ENCODE data around the gene ATG4D.
"Not testable (repeated sequence)": the region's sequence is repeated elsewhere in the genome, so short reads cannot be mapped to it uniquely, and the experiment has no call there.

Gene ATG4D

DNA sequence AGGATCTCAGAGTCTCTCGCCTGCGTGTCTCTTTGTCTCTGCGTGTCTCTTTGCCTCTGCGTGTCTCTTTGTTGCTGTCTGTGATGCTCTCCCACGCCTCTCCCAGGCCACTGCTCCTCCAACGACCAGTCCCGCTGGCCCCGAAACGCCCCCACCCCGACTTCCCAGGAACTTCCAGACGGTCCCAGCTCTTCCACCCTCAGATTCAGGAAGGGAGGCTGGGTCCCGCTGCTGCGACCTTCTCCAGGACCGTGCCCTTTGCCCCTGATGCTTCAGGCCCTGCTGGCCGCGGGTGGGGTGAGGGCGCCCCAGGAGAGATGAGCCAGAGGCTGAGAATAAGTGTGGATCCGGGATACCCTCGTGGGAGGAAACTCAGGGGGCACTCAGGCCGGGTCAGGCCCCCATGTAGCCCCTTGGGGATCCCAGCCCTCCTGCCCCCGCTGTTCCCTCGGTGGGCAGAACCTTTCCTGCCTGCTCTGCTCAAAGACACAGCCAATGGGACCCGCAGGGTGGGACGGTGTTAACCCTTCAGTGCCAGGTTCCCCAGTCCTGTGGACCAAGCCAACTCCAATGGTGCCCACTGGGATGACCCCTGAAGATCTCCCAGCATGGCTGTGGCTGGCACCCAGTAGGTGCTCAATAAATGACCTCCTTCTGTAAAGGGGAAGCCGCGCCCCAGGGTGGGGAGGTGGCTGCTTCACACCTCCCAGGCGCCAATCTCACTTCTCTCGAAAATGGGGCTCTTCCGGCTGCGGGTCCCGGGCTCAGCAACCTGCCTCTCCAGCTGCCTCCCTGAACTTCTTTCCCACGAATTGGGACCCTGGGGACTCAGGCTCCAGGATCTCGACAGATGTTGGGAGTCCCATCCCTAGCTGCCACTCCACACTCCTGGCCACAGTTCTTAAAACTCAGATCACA lies 25.0 kb upstream of the ATG4D start:
- in situ Hi-C loops (cut with MboI; ENCODE audit: low sequenced_read_pairs), result no loop called here

DNA sequence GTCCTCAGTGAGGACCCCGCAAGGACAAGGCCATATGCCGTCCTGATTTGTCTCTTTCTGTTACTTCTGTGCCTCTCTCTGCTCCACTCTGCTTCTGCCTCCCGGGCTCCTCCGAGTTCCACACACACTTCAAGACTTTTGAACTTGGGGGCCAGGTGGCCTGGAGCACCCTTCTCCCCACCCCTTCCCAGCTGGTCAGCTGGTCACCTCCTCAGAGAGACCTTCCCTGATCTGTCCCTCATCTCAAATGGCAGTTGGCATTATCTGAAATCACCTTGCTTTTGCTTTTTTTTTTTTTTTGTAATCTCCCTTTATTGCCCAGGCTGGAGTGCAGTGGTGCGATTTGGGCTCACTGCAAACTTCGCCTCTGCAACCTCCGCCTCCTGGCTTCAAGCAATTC lies 24.3 kb upstream of the ATG4D start:
- in situ Hi-C loops (cut with MboI; ENCODE audit: low sequenced_read_pairs), result no loop called here

DNA sequence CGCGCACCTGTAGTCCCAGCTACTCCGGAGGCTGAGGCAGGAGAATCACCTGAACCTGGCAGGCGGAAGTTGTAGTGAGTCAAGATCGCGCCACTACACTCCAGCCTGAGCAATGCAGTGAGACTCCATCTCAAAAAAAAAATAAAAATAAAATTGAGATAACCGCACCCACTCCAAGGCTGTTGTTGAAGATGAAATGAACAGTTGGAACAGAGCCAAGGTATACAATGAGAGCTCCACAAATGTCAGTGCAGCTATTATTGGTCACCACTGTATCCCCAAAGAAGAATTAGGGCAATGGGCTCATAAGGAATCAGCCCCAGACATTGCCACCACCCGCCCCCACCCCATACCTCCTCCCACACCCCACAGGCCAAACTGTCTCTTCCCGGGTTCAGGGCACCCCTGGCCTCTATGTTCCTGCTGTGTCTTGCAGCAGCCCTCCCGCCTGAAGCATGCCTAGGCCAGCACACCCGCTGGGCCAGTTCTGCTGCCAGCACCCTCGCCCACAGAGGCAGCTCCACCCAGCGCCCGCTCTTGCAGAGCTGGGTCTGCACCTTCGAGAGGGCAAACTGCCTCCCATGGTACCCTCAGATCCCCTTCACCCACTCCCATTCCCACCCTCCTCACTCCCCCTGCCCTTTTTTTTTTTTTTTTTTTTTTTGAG lies 22.9 kb upstream of the ATG4D start:
- in situ Hi-C loops (cut with MboI; ENCODE audit: low sequenced_read_pairs), result no loop called here

DNA sequence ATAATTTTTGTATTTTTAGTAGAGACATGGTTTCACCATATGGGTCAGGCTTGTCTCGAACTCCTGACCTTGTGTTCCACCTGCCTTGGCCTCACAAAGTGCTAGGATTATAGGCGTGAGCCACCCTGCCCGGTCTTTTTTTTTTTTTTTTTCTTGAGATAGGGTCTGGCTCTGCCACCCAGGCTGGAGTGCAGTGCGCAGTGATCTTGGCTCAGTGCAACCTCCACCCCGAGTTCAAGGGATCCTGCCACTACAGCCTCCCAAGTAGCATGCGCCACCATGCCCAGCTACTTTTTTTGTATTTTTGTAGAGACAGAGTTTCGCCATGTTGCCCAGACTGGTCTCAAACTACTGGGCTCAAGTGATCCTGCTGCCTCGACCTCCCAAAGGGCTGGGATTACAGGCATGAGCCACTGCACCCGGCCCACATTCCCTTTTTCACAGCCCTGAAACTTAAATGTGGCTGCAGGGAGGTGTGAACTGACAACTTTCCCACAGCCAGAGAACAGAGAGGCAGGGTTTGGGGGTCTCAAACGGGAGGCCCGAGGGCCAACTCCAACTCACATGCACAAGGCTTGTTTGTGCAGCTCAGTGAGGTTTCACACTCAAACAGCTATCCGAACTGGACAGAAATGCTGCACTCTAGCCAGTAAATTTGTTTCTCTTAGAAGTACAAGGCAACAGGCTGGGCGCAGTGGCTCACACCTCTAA lies 22.1 kb upstream of the ATG4D start:
- in situ Hi-C loops (cut with MboI; ENCODE audit: low sequenced_read_pairs), result no loop called here

DNA sequence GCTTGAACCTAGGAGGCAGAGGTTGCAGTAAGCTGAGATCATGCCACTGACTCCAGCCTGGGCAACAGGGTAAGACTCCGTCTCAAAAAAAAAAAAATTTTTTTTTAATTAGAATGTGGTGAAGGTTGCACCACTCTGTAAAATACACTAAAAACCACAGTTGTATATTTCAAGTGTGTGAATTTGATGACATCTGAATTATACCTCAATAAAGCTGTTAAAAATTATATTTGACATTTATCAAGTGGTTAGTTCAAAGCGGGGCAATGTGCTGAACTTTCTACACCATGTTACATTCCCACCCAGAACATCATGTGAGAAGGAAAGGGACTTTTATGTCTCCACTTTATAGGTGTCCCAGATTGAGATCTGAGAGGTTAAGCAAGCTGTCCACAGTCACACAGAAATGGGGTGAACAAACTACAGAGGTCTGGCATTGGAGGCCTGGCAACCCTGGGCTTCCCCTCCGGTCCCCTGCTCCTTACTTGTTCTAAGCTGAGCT lies 20.5 kb upstream of the ATG4D start:
- in situ Hi-C loops (cut with MboI; ENCODE audit: low sequenced_read_pairs), result no loop called here

DNA sequence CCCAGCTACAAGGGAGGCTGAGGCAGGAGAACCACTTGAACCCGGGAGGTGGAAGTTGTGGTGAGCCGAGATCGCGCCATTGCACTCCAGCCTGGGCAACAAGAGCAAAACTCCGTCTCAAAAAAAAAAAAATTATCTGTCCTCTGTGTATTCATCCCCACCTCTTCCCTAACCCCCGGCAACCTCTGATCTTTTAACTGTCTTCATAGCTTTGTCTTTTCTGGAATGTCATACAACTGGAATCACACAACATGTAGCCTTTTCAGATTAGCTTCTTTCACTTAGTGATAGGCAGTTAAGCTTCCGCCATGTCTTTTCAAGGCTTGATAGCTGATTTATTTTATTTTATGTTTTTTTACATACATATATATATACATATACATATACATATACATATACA lies 18.1 kb upstream of the ATG4D start:
- in situ Hi-C loops (cut with MboI; ENCODE audit: low sequenced_read_pairs), result no loop called here

DNA sequence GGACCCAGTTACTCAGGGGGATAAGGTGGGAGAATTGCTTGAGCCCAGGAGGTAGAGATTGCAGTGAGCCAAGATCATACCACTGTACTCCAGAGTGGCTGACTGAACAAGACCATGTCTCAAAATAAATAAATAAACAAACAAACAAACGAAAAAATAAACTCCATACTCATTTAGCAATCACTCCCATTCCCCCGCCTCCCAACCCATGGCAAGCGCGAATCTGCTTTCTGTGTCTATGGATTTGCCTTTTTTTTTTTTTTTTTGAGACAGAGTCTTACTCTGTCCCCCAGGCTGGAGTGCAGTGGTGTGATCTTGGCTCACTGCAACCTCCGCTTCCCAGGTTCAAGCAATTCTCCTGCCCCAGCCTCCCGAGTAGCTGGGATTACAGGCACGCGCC lies 16.8 kb upstream of the ATG4D start:
- in situ Hi-C loops (cut with MboI; ENCODE audit: low sequenced_read_pairs), result not testable (repeated sequence)

DNA sequence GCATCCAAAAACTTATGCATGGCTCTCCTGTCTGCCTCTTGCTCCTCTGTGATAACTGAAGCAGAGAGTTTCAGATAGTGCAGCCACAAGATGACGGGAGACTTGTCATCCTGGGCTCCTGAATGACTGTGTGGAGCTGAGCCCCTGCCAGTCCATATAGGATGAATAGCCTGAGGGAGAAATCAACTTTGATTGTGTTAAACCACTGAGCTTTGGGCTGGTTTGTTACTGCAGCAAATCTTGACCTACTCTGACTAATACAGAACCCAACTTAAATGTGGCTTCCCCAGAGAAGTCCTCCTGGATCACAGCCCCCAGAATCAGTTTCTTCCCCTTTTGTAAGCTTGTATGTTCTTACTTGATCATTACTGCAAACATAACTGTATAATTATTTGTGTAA lies 11.2 kb upstream of the ATG4D start:
- in situ Hi-C loops (cut with MboI; ENCODE audit: low sequenced_read_pairs), result no loop called here

DNA sequence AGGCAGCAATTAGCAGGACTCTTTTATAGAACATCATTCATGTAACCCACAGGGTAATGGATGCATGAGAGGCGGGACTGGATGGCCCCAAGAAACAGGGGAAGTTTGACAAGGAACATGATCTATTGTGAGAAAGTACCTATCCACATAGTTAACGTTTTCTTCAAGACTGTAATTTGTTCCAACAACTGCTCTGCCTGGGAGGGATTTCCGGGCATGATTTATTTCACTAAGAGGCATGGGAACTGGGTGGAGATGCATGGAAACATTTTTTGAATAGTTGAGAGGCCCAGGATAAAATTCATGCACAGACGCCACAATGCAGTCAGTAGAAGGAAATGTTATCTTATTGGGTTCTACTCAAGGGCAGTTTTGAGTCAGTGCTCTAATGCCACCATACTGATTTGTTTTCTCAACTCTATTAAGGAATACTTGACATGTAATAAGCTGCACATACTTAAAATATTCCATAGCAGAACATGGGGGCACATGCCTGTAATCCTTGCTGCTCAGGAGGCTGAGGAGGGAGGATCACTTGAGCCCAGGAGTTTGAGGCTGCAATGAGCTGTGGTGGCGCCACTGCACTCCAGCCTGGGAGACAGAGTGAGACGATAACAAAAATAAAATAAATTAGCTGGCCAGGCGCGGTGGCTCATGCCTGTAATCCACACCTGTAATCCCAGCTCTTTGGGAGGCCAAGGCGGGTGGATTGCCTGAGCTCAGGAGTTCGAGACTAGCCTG lies 9.9 kb upstream of the ATG4D start:
- in situ Hi-C loops (cut with MboI; ENCODE audit: low sequenced_read_pairs), result no loop called here

DNA sequence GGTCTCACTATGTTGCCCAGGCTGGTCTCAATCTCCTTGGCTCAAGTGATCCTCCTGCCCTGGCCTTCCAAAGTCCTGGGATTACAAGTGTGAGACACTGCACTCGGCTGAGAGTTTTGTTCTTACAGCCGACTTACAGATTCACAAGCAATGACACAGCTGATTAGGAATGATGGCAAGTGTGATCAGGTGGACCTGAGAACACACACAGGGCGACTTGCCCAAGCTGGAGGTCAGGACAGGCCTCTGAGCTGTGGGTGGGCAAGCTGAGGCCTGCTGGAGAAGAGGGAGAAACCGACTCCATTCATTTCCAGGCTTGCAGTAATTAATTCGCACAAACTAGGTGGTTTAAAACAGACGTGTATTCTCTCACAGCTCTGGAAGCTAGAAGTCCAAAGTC lies 8.1 kb upstream of the ATG4D start:
- in situ Hi-C loops (cut with MboI; ENCODE audit: low sequenced_read_pairs), result no loop called here

DNA sequence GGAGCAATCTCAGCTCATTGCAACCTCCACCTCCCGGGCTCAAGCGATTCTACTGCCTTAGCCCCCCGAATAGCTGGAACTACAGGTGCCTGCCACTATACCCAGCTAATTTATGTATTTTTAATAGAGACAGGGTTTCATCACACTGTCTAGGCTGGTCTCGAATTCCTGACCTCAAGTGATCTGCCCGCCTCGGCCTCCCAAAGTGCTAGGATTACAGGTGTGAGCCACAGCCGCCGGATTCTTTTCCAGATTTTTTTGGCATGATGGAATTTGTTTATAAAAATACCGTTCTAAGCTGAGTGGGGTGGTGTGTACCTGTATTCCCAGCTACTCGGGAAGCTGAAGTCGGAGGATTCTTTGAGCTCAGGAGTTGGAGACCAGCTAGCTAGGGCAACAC lies 6.0 kb upstream of the ATG4D start:
- in situ Hi-C loops (cut with MboI; ENCODE audit: low sequenced_read_pairs), result no loop called here

DNA sequence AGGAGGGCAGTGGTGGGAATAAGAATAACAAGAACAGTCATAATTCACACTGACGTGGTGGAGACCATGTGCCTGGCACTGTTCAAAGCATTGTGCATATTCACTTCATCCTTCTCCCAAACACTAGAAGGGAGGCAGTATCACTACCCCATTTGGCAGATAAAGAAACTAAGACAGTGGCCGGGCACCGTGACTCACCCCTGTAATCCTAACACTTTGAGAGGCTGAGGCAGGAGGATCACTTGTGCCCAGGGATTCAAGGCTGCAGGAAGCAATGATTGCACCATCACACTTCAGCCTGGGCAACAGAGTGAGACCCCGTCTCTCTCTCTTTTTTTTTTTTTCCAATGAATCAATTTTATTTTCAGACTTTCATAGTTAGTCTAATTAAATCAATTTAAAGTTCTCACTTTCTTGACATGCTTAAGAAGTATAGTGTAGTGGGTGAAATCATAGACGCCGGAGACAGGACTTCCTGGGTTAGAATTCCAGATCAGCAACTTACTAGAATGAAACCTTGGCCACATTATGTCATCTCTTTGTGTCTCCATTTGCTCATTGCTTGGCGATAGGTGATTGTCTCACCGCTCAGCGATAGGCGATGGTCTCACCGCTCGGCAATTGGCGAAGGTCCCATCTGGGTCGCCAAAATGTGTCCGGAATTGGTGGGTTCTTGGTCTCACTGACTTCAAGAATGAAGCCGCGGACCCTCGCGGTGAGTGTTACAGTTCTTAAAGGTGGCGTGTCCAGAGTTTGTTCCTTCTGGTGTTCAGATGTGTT lies 5.3 kb upstream of the ATG4D start:
- in situ Hi-C loops (cut with MboI; ENCODE audit: low sequenced_read_pairs), result no loop called here

DNA sequence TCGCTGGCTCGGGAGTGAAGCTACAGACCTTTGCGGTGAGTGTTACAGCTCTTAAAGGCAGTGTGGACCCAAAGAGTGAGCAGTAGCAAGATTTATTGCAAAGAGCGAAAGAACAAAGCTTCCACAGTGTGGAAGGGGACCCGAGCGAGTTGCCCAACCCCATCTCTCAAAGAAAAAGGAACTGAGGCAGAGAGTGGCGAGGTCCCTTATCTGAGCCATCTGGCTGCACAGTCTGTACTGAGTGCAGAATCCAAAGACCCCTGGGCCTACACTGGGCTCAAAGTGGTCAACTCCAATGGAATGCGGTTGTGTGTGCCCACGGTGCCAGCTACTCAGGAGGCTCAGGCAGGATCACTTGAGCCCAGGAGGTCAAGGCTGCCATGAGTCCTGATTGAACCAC lies 4.7 kb upstream of the ATG4D start:
- in situ Hi-C loops (cut with MboI; ENCODE audit: low sequenced_read_pairs), result not testable (repeated sequence)

DNA sequence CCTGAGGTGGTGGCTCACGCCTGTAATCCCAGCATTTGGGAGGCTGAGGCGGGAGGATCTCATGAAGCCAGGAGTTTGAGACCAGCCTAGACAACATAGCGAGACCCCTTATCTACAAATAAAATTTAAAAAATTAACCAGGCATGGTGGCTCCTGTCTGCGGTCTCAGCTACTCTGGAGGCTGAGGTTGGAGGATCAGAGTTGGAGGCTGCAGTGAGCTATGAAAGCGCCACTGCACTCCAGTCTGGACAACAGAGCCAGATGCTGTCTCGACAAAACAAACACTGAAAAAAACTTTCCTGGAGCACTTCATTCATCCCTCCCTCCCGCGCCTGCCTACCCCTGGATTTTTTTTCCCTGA lies 665 bp upstream of the ATG4D start:
- in situ Hi-C loops (cut with MboI; ENCODE audit: low sequenced_read_pairs), result no loop called here

DNA sequence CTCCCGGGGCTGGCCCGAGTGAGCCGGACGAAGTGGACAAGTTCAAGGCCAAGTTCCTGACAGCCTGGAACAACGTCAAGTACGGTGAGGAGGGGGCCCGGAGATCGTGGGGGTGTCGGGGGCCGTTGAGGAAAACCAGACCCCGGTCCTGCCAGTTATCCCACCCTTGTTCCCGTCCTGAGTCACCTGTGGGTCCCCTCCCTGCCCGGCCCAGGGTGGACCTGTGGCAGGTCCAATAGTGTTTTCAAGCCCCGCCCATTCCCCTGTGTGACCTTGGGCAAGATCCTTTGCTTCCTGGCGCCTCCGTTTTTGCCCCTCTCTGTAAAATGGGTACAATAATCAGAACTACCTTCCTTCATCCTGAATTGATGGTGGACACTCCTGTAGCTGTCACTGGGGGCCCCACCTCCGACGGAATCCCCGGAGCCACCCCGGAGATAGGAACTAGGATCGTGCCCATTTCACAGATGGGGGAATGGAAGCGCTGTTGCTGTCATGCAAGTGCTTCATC lies 593 bp downstream of the ATG4D start:
- in situ Hi-C loops (cut with MboI; ENCODE audit: low sequenced_read_pairs), result no loop called here

DNA sequence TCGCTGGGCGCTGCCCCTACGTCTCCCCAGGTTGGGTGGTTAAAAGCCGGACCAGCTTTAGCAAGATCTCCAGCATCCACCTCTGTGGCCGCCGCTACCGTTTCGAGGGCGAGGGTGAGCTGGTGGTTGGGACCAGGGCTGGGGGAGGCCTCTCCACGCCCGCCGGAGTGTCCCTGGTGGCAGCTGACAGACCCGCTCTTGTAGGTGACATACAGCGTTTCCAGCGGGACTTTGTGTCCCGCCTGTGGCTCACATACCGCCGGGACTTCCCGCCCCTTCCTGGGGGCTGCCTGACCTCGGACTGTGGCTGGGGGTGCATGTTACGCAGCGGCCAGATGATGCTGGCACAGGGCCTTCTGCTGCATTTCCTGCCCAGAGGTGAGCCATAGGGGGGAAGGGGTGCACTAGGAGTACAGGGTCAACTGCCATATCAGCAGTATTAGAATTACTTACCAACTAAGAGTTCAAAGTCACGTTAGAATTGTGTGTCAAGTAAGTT lies 1.1 kb downstream of the ATG4D start:
- in situ Hi-C loops (cut with MboI; ENCODE audit: low sequenced_read_pairs), result no loop called here

DNA sequence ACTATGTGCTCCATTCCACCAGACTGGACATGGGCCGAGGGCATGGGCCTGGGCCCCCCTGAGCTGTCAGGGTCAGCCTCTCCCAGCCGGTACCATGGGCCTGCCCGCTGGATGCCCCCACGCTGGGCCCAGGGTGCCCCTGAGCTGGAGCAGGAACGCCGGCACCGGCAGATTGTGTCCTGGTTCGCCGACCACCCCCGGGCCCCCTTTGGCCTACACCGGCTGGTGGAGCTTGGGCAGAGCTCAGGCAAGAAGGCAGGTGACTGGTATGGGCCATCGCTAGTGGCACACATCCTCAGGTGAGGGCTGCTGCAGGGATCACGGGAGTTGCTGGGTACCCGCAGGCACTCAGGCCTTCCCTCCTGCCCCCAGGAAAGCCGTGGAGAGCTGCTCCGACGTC lies 3.1 kb downstream of the ATG4D start:
- in situ Hi-C loops (cut with MboI; ENCODE audit: low sequenced_read_pairs), result no loop called here

DNA sequence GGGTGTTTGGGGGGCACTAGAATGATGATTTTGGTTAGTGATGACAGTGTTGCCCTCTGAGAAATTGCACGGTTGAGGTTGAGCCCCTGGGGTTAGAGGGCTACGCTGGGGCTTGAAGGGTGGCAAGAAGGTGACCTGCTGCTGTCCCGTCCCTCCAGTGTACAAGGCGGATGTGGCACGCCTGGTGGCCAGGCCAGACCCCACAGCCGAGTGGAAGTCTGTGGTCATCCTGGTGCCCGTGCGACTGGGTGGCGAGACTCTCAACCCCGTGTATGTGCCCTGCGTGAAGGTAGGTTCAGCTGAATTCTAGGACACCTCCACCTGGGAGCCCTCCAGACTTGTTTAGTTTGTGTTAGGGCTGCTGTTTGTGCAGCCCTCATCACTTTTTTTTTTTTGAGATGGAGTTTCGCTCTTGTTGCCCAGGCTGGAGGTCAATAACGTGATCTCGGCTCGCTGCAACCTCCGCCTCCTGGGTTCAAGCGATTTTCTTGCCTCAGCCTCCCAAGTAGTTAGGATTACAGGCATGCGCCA lies 5.1 kb downstream of the ATG4D start:
- in situ Hi-C loops (cut with MboI; ENCODE audit: low sequenced_read_pairs), result no loop called here

DNA sequence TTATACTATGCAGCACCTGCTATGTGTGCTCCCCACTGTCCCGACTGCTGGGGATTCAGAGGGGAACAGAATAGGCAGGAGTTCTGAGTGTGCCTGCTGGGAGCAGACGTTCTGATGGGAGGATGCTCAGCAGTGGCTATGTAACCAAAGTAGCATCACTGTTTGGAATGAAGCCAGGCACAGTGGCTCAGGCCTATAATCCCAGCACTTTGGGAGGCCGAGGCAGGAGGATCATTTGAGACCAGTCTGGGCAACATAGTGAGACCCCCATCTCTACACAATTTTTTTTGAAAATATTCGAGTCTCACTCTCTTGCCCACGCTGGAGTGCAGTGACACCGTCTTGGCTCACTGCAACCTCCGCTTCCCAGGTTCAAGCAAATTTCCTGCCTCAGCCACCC lies 6.0 kb downstream of the ATG4D start:
- in situ Hi-C loops (cut with MboI; ENCODE audit: low sequenced_read_pairs), result no loop called here

DNA sequence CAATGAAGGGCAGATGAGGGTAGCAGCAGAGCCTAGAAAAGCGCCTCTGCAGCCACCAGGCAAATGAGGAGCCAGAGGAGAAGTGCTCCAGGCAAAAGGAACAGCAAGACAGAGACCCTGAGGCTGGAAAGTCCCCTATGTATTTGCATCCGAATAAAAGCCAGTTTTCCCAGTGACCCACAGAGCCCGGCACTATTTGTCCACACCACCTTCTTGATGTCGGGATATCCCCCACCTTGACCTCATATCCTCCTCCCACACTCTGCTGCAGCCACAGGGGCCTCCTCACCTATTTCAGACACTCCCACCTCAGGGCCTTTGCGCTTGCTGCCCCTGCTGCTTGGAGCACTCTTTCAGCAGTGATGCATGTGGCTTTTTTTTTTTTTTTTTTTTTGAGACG lies 6.6 kb downstream of the ATG4D start:
- in situ Hi-C loops (cut with MboI; ENCODE audit: low sequenced_read_pairs), result no loop called here
